GM18909 (cell line): Measurements from ENCODE around the gene DNAH11.
"Not testable (repeated sequence)": the region's sequence is repeated elsewhere in the genome, so short reads cannot be mapped to it uniquely, and the experiment has no call there.

ENCODE experiments used
- ATAC-seq: cut with Tn5 transposase; IDR thresholded peaks from one replicate; pipeline ENCODE4 v1.9.1; 2021; ENCODE audit warnings: mild to moderate bottlenecking; ENCODE audit not compliant: unreplicated experiment, poor library complexity

DNAH11 gene

GRCh38 chr7:21762469-21762868 lies 219.6 kb downstream of the DNAH11 start:
- ATAC-seq: no peak

DNA sequence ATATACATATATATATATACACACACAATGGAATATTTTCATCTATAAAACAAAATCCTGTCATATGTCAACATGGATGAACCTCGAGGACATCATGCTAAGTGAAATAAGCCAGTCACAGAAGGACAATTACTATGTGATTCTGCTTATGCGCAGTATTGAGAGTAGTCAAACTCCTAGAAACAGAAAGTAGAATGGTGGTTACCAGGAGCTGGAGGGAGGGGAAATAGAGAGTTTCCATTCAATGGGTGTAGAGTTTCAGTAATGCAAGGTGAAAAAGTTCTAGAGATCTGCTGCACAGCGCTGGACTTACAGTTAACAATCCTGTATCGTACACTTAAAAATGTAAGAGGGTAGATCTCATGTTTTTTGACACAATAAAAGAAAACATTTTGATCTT lies 221.0 kb downstream of the DNAH11 start:
- no peak for ATAC-seq

DNA sequence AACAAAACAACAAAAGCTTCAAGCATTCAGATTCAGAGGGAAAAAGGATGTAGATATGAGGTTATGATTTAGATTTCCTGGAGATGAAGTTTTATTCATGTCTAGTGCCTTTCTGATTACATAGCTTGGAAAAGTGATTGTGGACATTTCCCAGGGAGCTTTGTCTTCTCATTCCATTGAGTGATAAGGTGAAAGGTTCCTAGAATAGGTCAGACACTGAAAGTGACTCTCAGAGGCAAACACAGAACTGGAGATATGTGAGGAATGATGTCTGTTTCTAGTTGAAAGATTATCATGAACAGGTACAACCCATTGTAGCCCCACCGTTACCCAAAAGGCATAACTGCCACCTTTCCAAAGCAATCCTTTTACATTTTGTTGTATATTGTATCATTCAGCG lies 223.4 kb downstream of the DNAH11 start:
- no peak for ATAC-seq

DNA sequence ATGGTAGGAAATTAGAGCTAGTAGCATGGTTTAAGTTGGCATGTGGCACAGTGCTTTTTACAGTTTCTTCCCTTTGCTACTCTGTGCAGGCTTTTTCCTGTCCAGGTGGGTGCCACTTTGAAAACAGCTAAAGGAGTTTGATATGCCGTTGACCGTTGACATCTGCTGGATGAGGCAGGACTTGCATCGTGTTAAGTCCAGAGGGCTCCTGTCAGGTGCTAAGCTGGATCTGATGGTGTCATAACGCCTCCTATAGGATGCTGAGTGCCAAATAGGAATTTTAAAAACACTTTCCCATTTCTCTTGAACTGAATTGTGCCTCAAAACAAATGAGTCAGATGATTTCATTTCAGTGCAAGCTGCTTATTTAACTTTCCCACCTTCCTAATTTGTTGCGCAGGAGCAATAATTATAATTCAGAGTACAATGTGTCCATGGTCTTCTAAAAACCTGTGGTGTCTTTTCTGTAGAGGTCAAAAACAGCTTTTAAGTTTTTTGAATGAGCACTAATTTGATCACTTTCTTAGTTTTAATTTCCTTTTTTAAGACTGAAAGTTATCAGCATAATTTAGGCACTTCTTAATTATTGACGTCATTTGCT lies 224.6 kb downstream of the DNAH11 start:
- peak; percentile 71 for ATAC-seq

GRCh38 chr7:21768279-21768678 lies 225.4 kb downstream of the DNAH11 start:
- ATAC-seq: no peak

GRCh38 chr7:21771266-21771665 lies 228.4 kb downstream of the DNAH11 start:
- ATAC-seq: no peak

- no peak for ATAC-seq
Measured at GRCh38 chr7:21771906-21772610, 229.2 kb downstream of the DNAH11 start.

- no peak for ATAC-seq
Measured at GRCh38 chr7:21773326-21773725, 230.5 kb downstream of the DNAH11 start.

DNA sequence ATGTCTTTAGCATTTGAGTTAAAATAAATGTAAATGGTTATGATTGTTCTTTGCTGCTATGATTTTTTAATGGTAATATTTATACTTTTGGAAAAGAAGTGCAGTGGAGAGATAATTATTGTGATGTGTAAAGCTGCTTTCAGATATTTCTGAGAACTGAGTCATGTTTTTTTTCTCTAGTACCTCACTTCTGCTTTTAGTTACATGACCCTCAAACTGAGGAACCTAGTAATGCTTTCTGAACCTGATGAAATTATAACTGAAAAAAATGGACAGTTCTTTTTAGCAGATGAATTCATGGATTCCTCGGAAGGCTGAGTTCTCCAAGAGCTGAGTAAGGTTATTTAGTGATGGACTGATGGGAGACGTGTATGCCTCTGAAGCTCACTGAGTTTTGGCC lies 235.1 kb downstream of the DNAH11 start:
- ATAC-seq: no peak

DNA sequence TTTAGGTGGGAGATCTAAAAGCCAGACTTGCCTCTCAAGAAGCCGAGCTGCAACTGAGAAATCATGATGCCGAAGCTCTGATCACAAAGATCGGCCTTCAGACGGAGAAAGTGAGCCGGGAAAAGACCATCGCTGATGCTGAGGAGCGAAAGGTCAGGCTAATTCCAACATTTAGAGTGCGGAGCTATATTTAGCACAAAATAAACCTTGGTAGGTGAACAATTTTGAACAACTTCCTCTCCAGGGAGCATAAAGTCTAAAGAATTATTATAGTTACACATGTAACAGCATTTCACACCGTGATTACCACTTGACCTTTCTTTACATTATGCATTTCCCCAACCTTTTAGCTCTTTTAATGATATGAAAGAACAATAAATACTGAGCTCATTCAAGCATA lies 236.1 kb downstream of the DNAH11 start:
- no peak for ATAC-seq

GRCh38 chr7:21782996-21783395 lies 240.2 kb downstream of the DNAH11 start:
- ATAC-seq: no peak

DNA sequence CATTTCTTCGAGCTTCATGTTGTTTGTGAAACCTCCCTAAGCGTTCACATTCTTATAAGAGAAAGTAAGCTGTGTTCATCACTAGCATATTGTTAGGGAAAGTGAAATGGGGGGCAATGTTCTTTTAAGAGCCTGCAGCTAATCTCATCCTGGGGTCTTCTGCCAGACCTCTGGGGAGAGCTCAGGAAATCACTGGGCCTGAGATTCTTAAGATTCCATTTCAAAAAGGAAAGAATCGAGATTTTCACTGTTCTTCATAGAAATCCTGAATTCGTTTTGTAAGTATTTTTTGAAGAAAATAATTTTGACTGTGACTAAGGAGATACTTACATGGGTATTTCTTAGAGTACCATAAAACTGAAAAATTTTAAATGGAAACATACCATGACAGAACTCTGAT lies 242.2 kb downstream of the DNAH11 start:
- no peak for ATAC-seq

DNA sequence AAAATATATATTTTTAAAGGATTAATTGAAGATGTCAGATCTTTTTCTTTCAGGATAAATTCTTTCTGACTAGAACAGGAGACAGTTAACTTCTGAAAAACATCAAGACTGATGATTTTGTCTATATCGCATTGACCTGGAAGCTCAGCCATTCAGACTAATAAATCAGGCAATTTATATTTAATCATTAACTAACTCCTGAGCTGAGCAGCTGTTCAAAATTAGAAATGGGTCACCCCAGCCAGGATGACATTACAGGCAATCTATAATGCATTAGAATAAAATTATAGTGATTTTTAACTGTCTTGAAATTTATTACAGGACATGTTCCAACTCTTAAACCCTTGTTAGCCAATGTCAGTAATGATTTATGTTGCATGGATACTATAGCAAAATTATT lies 263.0 kb downstream of the DNAH11 start:
- no peak for ATAC-seq

DNA sequence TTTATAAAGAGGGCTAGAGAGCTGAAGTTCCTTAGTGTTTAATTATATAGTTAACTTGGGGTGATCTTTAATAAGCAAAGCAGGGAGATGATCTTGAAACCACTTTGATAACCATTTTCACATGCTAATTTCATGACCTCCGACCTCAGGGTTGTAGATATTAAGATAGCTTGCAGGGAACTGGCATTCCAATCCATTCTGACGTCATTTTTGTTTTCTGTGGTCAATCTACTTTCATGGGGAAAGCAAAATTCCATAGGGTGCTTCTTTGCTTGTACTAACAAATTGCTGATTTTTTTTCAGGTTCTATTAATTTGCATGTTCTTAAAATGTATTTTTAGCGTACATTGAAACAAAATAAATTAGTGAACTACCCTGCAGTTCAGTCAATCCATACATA lies 263.5 kb downstream of the DNAH11 start:
- no peak for ATAC-seq

DNA sequence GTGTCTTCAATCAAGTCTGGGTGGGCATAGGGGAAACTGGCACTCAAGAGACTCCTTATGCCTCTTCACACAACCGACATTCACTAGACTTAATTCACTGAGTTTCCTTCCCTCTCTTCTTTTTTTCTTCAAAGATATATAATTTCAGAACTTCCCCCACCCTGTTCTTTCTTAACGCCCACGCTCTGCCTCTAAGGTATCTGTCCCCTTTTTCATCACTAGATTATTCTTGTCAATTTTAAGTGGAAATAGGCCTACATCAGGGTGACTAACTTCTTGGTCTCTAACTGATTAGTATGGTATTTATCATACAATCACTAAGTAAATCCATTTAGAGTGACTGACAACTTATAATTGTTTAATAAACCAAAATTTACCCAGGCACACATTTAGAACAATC lies 276.2 kb downstream of the DNAH11 start:
- ATAC-seq: no peak

GRCh38 chr7:21828841-21829240 lies 286.0 kb downstream of the DNAH11 start:
- no peak for ATAC-seq

- ATAC-seq: no peak
Measured at GRCh38 chr7:21829731-21830130, 286.9 kb downstream of the DNAH11 start.

- ATAC-seq: no peak
Measured at GRCh38 chr7:21844742-21845141, 301.9 kb downstream of the DNAH11 start.

GRCh38 chr7:21850531-21851285 lies 307.9 kb downstream of the DNAH11 start:
- no peak for ATAC-seq

- ATAC-seq: no peak
Measured at GRCh38 chr7:21851559-21851967, 308.7 kb downstream of the DNAH11 start.

GRCh38 chr7:21865631-21866204 lies 322.9 kb downstream of the DNAH11 start:
- not testable (repeated sequence) for ATAC-seq
